Stimulated activated CD4-positive, alpha-beta T cell treated with anti-CD3 and anti-CD28 coated beads, Interleukin-4, amount 100 ng/mL, for 1 hour (primary cell): ENCODE measurements around the gene SRBD1.

ENCODE experiments used
- DNase-seq: peaks from one replicate; pipeline ENCODE4 v3.0.0-alpha.2; 2020

The SRBD1 gene

GRCh38 chr2:45634223-45634622 is 23.2 kb upstream of the SRBD1 start:
- no peak for DNase-seq

DNA sequence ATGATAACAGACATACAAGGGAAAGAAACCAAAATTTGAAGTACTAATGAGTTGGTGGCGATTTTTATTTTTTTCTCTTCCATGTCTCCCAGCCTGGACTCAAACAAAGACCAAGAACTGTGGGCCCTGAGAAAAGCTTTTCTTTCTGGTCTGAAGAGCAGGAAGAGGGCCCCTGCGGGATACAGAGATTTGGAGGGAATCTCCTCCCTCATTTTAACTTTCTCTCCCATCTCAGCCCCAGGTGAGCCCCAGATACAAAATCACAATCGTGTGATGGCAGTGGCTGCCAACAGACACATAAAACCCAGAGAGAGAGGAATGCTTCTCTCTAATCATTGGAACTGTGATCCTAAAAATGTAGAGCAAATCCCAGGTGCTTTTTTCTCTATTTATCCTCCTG is 20.9 kb upstream of the SRBD1 start:
- no peak for DNase-seq

DNA sequence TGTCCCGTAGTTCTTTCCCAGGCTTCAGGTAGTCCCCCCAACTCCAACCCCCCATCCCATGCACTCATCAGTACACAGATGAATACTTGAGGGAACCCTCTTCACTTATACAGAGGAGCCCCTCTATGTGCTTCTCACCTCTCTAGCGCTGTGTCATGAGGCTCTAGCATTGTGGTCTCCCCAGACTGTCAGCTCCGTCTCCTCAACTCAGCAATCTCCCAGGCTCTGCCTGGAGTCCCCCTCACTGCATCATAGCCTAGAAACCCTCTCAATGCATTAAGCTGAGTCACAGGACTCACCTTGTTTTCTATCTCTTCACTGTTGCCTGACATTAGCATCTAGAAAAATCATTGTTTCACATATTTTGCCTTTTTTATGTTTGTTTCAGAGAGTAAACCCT is 20.3 kb upstream of the SRBD1 start:
- DNase-seq: no peak

- no peak for DNase-seq
Measured at GRCh38 chr2:45629971-45630370, 18.9 kb upstream of the SRBD1 start.

DNA sequence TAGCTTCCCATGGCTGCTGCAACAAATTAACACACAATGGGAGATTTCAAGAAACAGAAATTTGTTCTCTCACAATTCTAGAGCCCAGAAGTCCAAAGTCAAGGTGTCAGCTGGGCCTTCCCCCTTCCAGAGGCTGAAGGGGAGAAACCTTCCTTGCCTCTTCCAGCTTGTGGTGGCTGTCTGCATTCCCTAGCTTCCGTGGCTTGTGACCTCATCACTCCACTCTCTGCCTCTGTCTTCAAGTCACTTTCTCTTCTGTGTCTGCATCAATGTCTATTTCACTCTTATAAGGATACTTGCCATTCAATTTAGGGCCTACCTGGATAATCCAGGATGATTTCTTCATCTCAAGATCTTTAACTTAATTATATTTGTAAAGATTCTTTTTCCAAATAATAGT is 16.8 kb upstream of the SRBD1 start:
- no peak for DNase-seq

DNA sequence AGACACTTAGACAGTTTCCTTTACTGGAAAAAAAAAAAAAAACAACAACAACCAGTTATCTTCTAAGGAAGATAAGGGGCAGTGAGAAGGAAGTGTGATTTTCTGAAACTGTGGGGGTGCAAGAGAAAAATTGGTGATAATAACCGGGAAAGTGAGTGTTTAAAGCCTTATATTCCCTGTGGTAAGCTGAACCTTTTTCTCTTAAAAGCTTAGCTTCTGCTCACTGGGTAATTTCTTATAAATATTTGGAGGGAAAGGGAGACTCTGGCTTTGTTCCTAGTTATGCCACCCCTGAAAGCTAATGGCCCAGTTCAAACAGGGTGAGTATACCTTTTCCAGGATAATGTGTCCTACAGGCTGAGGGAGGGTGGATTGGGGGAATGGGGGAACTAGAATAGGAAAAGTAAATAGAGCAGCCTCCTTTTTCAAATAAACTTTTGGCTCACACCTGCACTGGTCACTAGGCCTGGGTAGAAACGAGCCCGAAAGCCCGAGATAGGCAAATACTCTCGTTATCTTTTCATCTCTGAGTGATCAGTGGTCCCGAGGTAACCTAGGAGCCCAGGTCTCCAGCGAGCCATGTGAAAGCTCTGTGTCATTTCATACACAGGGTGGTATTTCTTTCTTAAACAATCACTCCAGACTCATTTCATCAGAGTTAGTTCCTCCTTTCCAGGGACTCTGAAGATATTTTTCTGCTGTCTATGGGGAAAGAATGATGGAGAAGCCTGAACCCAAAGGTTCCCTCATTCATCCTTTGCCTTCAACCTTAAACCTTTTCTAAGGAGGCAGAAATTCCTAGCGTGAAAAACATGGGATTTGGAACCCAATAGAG is 15.5 kb upstream of the SRBD1 start:
- no peak for DNase-seq

DNA sequence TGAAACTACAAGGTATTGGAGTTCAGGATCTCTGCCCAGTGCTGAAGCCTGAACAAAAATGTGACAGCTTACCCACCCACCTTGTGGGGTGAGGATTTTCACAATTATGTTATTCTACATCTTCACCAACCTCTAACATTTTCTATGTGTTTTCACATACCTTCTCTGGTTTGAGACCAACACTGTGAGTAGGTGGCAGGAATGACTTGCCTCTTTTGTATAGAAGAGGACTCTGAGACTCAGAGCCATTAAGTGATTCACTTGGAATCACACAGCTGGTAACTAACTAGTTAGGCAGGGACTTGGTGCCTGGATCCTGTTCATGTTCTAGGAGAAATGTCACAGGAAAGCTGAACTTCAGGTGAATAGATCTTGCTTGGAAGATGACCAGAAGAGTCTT is 14.8 kb upstream of the SRBD1 start:
- no peak for DNase-seq

- DNase-seq: no peak
Measured at GRCh38 chr2:45623098-45623497, 12.0 kb upstream of the SRBD1 start.

GRCh38 chr2:45622336-45623075 is 11.4 kb upstream of the SRBD1 start:
- DNase-seq: no peak

DNA sequence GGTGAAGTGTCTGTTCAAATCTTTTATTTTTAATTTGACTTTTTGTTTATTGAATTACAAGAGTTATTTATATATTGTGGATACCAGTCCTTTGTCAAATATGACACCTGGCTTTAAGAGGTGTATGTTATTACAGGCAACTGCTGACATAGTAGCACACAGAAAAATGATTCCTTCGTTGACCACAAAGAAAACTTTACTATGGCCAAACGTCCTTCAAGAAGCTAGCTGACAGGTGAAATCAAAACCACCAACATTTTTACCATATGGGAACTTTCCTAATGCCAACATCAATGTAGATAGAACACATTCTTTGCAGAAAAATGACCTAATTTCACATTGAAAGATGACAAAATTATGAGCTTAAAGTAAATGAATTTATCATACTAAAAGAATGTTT is 6.4 kb upstream of the SRBD1 start:
- DNase-seq: no peak

DNA sequence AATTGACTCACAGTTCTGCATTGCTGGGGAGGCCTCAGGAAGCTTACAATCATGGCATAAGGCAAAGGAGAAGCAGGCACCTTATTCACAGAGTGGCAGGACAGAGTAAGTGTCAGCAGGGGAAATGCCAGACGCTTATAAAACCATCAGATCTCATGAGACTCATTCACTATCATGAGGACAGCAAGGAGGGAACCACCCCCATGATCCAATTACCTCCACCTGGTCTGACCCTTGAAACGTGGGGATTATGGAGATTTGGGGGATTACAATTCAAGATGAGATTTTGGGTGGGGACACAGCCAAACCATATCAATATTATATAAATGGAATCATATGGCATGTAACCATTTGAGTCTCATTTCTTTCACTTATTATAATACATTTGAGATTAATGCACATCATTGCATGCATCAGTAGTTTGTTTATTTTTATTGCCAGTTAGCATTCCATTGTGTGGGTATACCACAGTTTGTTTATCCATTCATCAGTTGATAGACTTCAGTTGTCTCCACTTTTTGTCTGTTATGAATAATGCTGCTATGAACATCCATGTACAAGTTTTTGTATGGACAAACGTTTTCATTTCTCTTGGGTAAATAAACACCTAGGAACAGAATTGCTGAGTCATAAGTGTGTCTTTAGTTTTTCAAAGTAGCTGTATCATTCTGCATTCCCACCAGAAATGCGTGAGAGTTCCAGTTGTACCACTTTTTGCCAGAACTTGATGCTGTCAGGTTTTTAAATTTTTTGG is 5.8 kb upstream of the SRBD1 start:
- no peak for DNase-seq

GRCh38 chr2:45614871-45615415 is 3.9 kb upstream of the SRBD1 start:
- no peak for DNase-seq

DNA sequence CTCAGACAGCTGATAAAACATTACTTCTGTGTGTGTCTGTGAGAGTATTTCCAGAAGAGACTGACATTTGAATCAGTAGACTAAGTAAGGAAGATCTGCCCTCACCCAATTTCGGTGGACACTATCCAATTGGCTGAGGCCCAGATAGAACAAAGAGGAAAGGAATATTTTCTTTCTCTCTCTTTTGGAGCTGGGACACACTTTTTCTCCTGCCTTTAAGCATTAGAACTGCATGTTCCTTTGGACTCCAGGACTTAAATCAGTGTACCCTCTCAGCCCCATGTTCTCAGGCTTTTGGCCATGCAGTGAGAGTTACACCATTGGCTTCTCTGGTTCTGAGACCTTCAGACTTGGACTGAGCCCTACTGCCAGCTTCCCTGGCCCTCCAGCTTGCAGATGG is 3.3 kb upstream of the SRBD1 start:
- DNase-seq: no peak

DNA sequence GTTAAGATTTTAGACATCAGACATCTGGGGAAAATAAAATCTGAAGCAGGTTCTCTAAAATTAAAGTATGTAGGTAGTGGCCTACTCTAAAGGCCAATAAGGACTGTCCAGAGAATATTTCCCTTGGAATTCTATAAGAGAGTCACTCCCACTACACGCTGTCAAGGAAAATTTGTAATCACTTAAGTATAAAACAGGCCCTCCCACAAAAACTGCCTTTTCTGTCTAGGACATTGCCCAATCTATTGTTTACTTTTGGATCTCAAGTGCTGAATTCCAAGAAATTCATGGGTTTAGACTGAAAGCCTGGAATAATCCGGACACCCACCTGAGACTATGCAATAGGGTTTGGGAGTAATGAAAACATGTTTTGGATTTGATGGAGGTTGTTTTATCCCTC is 1.7 kb upstream of the SRBD1 start:
- no peak for DNase-seq

GRCh38 chr2:45612285-45612684 is 1.2 kb upstream of the SRBD1 start:
- no peak for DNase-seq

DNA sequence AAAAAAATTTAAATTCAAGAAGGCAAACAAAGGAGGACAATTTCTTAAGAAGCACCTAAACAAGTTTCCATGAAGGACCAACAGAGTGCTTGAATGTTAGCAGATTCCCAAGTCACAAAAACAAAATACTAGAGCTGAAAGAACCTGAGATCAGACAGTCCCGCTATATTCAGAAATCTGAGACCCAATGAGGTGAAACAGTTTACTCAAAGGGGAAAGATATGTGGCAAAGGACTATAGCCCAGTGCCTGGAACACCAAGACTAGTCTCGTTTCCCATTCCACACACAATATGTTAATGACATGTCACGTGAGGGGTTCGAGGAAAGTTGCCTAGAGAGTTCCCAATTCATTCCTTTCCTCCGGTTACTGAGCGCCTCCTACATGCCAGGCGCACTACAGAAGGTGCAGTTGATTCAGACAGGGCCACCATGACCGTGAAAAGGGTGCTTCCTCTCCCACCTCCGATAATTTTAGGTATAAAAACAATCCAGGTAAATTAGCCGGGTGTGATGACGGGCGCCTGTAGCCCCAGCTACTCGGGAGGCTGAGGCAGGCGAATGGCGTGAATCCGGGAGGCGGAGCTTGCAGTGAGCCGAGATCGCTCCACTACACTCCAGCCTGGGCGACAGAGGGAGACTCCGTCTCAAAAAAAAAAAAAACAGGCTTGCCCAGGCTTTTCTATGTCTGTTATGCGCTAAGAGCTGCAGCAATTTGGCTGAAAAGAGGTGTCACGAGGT is 617 bp downstream of the SRBD1 start:
- DNase-seq: peak; percentile 31

DNA sequence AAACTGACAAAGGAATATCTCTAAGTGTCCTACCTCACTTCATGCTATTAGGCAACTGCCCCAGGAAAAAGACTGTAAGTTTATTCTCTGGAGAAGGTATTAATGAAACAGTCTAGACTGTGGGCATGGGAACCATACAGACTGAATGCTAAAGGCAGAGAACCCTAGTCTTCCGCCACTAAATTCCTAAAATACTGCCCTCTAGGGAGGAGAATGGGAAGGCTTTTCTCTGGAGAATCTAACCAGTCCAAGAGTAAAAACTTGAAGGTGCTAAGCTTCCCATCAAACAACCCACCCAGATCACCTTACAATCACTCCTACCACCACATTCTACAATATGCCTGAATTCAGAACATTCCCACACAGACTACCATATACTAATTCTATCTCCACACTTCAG is 3.4 kb downstream of the SRBD1 start:
- DNase-seq: no peak

- no peak for DNase-seq
Measured at GRCh38 chr2:45606796-45607195, 4.3 kb downstream of the SRBD1 start.

GRCh38 chr2:45605116-45605515 is 6.0 kb downstream of the SRBD1 start:
- DNase-seq: no peak

- no peak for DNase-seq
Measured at GRCh38 chr2:45602624-45603023, 8.4 kb downstream of the SRBD1 start.

- no peak for DNase-seq
Measured at GRCh38 chr2:45598545-45598944, 12.5 kb downstream of the SRBD1 start.

- no peak for DNase-seq
Measured at GRCh38 chr2:45596761-45597160, 14.3 kb downstream of the SRBD1 start.
